Measurements from ENCODE around the gene SLC11A2. TPM values are rescaled to one million over a fixed set of nuclear protein-coding genes. Genes with fewer than 3 reads are reported as not detected.
A peak's percentile ranks its signal among the peaks of the same experiment; 100 is the strongest.

SLC11A2 gene
- total and polyA plus RNA-seq, 2 of the 13 experiments (the other 11 are each of a cell fraction or from before 2014, with no cell fraction given): 71.7 to 77.0 TPM

- BruUV-seq (replicated peaks): no TSS peak
- peak; percentile 16 for DNase-seq (ENCODE audit: low spot score)
- no peak overlapping the region for H3K27ac ChIP-seq (ENCODE audit: extremely low read length, insufficient read depth, low read length)
- no peaks in the 10 kb centered on the region for H4K20me1 ChIP-seq (ENCODE audit: insufficient read depth, low read length)
- H3K36me3 ChIP-seq (replicated peaks in 1 of 2; ENCODE audit: control insufficient read depth in 1 of 2, insufficient read depth in 2 of 2, low read length in 2 of 2): peaks cover 6 to 22% of the 10 kb centered on the region in 2 experiments
- in situ Hi-C loops (cut with HindIII; ENCODE audit: extremely low pct_ligation_motif_present, low pct_unique_long_range_greater_than_20kb) (no loop called here), intact Hi-C loops (cut with micrococcal nuclease; ENCODE audit: unreplicated experiment) (no loop called here)
- H3K4me3 ChIP-seq (replicated peaks in 1 of 3; ENCODE audit: insufficient read depth in 1 of 3, low read depth in 2 of 3, low read length in 3 of 3): no peak overlapping the region
- peaks cover 23% of the 10 kb centered on the region for H3K4me1 ChIP-seq (ENCODE audit: insufficient read depth, low read length)
- WGBS (ENCODE audit: low lambda C conversion rate): 97% methylated on average over 2 of the region's 2 CpGs
- no peak overlapping the region for H3K4me2 ChIP-seq (ENCODE audit: low read depth, low read length)
- no peak overlapping the region for H2AFZ ChIP-seq (ENCODE audit: low read length)
- H3K27me3 ChIP-seq (ENCODE audit: control insufficient read depth in 1 of 2, insufficient read depth in 2 of 2, low read length in 2 of 2): no peaks in the 10 kb centered on the region
- POLR2A ChIA-PET: no interaction called here
- H3K9ac ChIP-seq (ENCODE audit: insufficient read depth, low read depth, low read length): no peak overlapping the region
- no peak for FAIRE-seq
- no peaks in the 10 kb centered on the region for H3K79me2 ChIP-seq (ENCODE audit: insufficient read depth, low read length)
- CTCF ChIA-PET (ENCODE audit: low intra/inter-chr PET ratio, low total read pairs): no interaction called here
- no peaks in the 10 kb centered on the region for H3K9me3 ChIP-seq (ENCODE audit: low read length)
- TF ChIP-seq POLR2A (IDR thresholded peaks at IDR 0.05; ENCODE audit: insufficient read depth in 1 of 2, low read depth in 2 of 2, low read length in 2 of 2) (no peak), RFX1 (IDR thresholded peaks at IDR 0.05) (peak; percentile 34; the same call in 1 of the 2 replicates), ZMAT3 (CRISPR knock-in tag; conservative IDR thresholded peaks at IDR 0.05) (no peak), SRF (IDR thresholded peaks at IDR 0.05; ENCODE audit: low read depth, low read length) (no peak), TFAP4 (IDR thresholded peaks at IDR 0.05; ENCODE audit: borderline replicate concordance, low read depth) (peak; percentile 53; the same call in 1 of the 2 replicates)
- TF ChIP-seq, protein P1, sequence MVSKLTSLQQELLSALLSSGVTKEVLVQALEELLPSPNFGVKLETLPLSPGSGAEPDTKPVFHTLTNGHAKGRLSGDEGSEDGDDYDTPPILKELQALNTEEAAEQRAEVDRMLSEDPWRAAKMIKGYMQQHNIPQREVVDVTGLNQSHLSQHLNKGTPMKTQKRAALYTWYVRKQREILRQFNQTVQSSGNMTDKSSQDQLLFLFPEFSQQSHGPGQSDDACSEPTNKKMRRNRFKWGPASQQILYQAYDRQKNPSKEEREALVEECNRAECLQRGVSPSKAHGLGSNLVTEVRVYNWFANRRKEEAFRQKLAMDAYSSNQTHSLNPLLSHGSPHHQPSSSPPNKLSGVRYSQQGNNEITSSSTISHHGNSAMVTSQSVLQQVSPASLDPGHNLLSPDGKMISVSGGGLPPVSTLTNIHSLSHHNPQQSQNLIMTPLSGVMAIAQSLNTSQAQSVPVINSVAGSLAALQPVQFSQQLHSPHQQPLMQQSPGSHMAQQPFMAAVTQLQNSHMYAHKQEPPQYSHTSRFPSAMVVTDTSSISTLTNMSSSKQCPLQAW (CRISPR knock-in tag; IDR thresholded peaks at IDR 0.05): no peak
- ATAC-seq: no peak
Observed at GRCh38 chr12:51071663-51072062, 45.5 kb upstream of the SLC11A2 start.

DNA sequence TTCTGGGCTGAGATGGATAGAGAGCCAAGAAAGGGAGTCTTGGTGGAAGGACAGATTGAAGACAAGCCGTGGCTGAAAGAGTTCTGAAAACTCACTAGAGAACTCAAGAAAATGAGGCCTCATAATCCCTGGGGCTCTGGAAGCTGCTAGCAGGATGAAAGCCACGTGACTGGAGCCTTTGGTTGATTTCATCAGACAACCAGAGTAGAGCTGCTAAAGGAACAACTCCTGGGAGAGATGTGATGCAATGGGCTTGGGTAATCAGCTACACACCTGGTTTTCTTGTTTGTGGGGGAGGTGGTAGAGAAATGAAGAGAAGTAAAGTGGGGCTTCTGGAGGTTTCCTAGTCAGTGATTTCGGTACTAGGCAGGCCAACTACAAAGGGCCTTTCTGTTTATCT lies 43.8 kb upstream of the SLC11A2 start:
- WGBS (ENCODE audit: low lambda C conversion rate): 68% methylated on average over 3 of the region's 3 CpGs
- ATAC-seq (peak; percentile 22; the same call in 1 of the 3 replicates), FAIRE-seq (peak; percentile 46), DNase-seq (ENCODE audit: low spot score) (peak; percentile 50)
- Histone ChIP-seq H2AFZ (ENCODE audit: low read length) (no peak overlapping the region), H3K4me3 (replicated peaks in 1 of 3; ENCODE audit: insufficient read depth in 1 of 3, low read depth in 2 of 3, low read length in 3 of 3) (no peak overlapping the region), H3K36me3 (replicated peaks in 1 of 2; ENCODE audit: control insufficient read depth in 1 of 2, insufficient read depth in 2 of 2, low read length in 2 of 2) (peaks cover 7 to 31% of the 10 kb centered on the region in 2 experiments), H3K27me3 (ENCODE audit: control insufficient read depth in 1 of 2, insufficient read depth in 2 of 2, low read length in 2 of 2) (no peaks in the 10 kb centered on the region), H3K9ac (ENCODE audit: insufficient read depth, low read depth, low read length) (no peak overlapping the region), H3K27ac (ENCODE audit: extremely low read length, insufficient read depth, low read length) (no peak overlapping the region), H4K20me1 (ENCODE audit: insufficient read depth, low read length) (no peaks in the 10 kb centered on the region), H3K4me1 (ENCODE audit: insufficient read depth, low read length) (peaks cover 31% of the 10 kb centered on the region), H3K4me2 (ENCODE audit: low read depth, low read length) (no peak overlapping the region), H3K79me2 (ENCODE audit: insufficient read depth, low read length) (no peaks in the 10 kb centered on the region), H3K9me3 (ENCODE audit: low read length) (no peaks in the 10 kb centered on the region)
- POLR2A ChIA-PET: interaction anchor here (1.4 to 2.8 kb wide), 3 partner anchors 11 to 44 kb away, joined by 3 to 16 read pairs (median 4); partner anchors contain the start of genes CSRNP2 and SLC11A2
- no TSS peak for BruUV-seq (replicated peaks)
- in situ Hi-C loops (cut with HindIII; ENCODE audit: extremely low pct_ligation_motif_present, low pct_unique_long_range_greater_than_20kb) (no loop called here), intact Hi-C loops (cut with micrococcal nuclease; ENCODE audit: unreplicated experiment) (no loop called here)
- CTCF ChIA-PET (ENCODE audit: low intra/inter-chr PET ratio, low total read pairs): no interaction called here
- no peak for TF ChIP-seq BRF2 (CRISPR knock-in tag; IDR thresholded peaks at IDR 0.05)
- TF ChIP-seq, protein P2, sequence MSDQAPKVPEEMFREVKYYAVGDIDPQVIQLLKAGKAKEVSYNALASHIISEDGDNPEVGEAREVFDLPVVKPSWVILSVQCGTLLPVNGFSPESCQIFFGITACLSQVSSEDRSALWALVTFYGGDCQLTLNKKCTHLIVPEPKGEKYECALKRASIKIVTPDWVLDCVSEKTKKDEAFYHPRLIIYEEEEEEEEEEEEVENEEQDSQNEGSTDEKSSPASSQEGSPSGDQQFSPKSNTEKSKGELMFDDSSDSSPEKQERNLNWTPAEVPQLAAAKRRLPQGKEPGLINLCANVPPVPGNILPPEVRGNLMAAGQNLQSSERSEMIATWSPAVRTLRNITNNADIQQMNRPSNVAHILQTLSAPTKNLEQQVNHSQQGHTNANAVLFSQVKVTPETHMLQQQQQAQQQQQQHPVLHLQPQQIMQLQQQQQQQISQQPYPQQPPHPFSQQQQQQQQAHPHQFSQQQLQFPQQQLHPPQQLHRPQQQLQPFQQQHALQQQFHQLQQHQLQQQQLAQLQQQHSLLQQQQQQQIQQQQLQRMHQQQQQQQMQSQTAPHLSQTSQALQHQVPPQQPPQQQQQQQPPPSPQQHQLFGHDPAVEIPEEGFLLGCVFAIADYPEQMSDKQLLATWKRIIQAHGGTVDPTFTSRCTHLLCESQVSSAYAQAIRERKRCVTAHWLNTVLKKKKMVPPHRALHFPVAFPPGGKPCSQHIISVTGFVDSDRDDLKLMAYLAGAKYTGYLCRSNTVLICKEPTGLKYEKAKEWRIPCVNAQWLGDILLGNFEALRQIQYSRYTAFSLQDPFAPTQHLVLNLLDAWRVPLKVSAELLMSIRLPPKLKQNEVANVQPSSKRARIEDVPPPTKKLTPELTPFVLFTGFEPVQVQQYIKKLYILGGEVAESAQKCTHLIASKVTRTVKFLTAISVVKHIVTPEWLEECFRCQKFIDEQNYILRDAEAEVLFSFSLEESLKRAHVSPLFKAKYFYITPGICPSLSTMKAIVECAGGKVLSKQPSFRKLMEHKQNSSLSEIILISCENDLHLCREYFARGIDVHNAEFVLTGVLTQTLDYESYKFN (CRISPR knock-in tag; conservative IDR thresholded peaks at IDR 0.05): no peak
- no peak for TF ChIP-seq MIER2 (CRISPR knock-in tag; IDR thresholded peaks at IDR 0.05)
- TF ChIP-seq EEA1 (CRISPR knock-in tag; IDR thresholded peaks at IDR 0.05; ENCODE audit: borderline replicate concordance): no peak
- TF ChIP-seq, protein P3, sequence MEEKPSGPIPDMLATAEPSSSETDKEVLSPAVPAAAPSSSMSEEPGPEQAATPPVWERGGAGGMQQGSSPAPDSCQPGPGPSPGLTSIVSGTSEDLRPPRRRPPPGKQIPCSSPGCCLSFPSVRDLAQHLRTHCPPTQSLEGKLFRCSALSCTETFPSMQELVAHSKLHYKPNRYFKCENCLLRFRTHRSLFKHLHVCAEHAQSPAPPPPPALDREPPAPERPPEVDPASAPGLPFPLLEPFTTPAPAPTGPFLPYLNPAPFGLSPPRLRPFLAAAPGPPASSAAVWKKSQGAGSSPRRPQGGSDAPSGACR (CRISPR knock-in tag; IDR thresholded peaks at IDR 0.05): no peak

Measured in HepG2 (cell line).